HepG2 (cell line): ENCODE data around the gene IFT172. TPM values are rescaled to one million over a fixed set of nuclear protein-coding genes. Genes with fewer than 3 reads are reported as not detected.

Source experiments
- ERF ChIP-seq: IDR thresholded peaks from 2 replicates; pipeline ENCODE4 v1.6.1; 2018; ENCODE audit warnings: missing biosample characterization, missing genetic modification reagents
- HMG20A ChIP-seq: IDR thresholded peaks from 2 replicates; pipeline ENCODE4 v1.6.1; 2016; ENCODE audit warnings: borderline replicate concordance
- KLF11 ChIP-seq: IDR thresholded peaks from 2 replicates; pipeline ENCODE4 v1.6.1; 2016; ENCODE audit warnings: missing compliant biosample characterization
- PTBP1 ChIP-seq: fragments of 200-400 bp; formaldehyde crosslinking; IDR thresholded peaks from 2 replicates; pipeline ENCODE4 v1.6.1; 2018; ENCODE audit warnings: low read length, low read depth; ENCODE audit not compliant: poor library complexity, severe bottlenecking
- SMYD3 ChIP-seq: sonication (generic); formaldehyde crosslinking; IDR thresholded peaks from 2 replicates; pipeline ENCODE4 v1.8.1; 2023; ENCODE audit warnings: mild to moderate bottlenecking, missing genetic modification reagents
- TBX2 ChIP-seq: sonication (generic); formaldehyde crosslinking; IDR thresholded peaks from 2 replicates; pipeline ENCODE4 v1.5.0; 2020; ENCODE audit warnings: missing genetic modification reagents, mild to moderate bottlenecking, borderline replicate concordance
- ZFP41 ChIP-seq: sonication (generic); formaldehyde crosslinking; IDR thresholded peaks from 2 replicates; pipeline ENCODE4 v1.4.0; 2020; ENCODE audit warnings: mild to moderate bottlenecking, missing genetic modification reagents, borderline replicate concordance
- ZFP62 ChIP-seq: sonication (generic); formaldehyde crosslinking; IDR thresholded peaks from 2 replicates; pipeline ENCODE4 v1.4.0; 2020; ENCODE audit warnings: missing genetic modification reagents
- ZNF138 ChIP-seq: sonication (generic); formaldehyde crosslinking; IDR thresholded peaks from 2 replicates; pipeline ENCODE4 v1.5.0; 2020; ENCODE audit warnings: mild to moderate bottlenecking, low read depth, missing genetic modification reagents
- ZNF549 ChIP-seq: sonication (generic); formaldehyde crosslinking; IDR thresholded peaks from 2 replicates; pipeline ENCODE4 v1.5.0; 2020; ENCODE audit warnings: missing genetic modification reagents
- ZNF724P ChIP-seq: sonication (generic); formaldehyde crosslinking; IDR thresholded peaks from 2 replicates; pipeline ENCODE4 v1.8.0; 2022; ENCODE audit warnings: missing genetic modification reagents, borderline replicate concordance
- ZNF782 ChIP-seq: sonication (generic); formaldehyde crosslinking; IDR thresholded peaks from 2 replicates; pipeline ENCODE4 v1.4.0; 2020; ENCODE audit warnings: missing genetic modification reagents, mild to moderate bottlenecking, borderline replicate concordance
- polyA plus RNA-seq, 8 experiments: library from polyadenylated mRNA; depleted of rRNA in 3 of 8; stranded (reverse) in 7 of 8; unstranded in 1 of 8; fragments of >200 nt; fragmentation: Illumina TruSeq in 4 of 8; extraction: Trizol in 4 of 8; gene quantifications; 2 replicates each; pipeline versions ENCODE4 v1.2.1 to v1.2.3, GENCODE V29; 2011 to 2016; ENCODE audit warnings: low read depth in 4 of 8, missing spikeins in 1 of 8, mixed read lengths in 1 of 8; ENCODE audit not compliant: insufficient read depth in 1 of 8
- total RNA-seq, 5 experiments: library from RNA; depleted of rRNA; stranded (reverse); fragments of >200 nt; fragmentation: Illumina TruSeq; extraction: Trizol; gene quantifications; 2 replicates each; pipeline ENCODE4 v1.2.3, GENCODE V29; 2016; ENCODE audit warnings: low read depth in 1 of 5
- TF ChIP-seq, protein P1 (sequence below): IDR thresholded peaks from 2 replicates; pipeline ENCODE4 v1.6.1; 2016; ENCODE audit warnings: low read depth, missing genetic modification reagents, missing compliant biosample characterization
- TF ChIP-seq, protein P2 (sequence below): sonication (generic); formaldehyde crosslinking; IDR thresholded peaks from 2 replicates; pipeline ENCODE4 v1.4.0; 2020; ENCODE audit warnings: missing genetic modification reagents
- TF ChIP-seq, protein P3 (sequence below), 2 experiments: sonication (generic) in 1 of 2; formaldehyde crosslinking in 1 of 2; IDR thresholded peaks; 2 replicates each; pipeline versions ENCODE4 v1.4.0 to v1.6.1; 2016 to 2020; ENCODE audit warnings: borderline replicate concordance in 1 of 2, low read depth in 1 of 2, mild to moderate bottlenecking in 1 of 2, missing genetic modification reagents in 1 of 2
- TF ChIP-seq, protein P4 (sequence below): sonication (generic); formaldehyde crosslinking; IDR thresholded peaks from 2 replicates; pipeline ENCODE4 v1.4.0; 2020; ENCODE audit warnings: mild to moderate bottlenecking, low read depth, missing genetic modification reagents

IFT172 gene
- total and polyA plus RNA-seq, 2 of the 13 experiments (the other 11 are each of a cell fraction or from before 2014, with no cell fraction given): 21.6 to 35.7 TPM

DNA sequence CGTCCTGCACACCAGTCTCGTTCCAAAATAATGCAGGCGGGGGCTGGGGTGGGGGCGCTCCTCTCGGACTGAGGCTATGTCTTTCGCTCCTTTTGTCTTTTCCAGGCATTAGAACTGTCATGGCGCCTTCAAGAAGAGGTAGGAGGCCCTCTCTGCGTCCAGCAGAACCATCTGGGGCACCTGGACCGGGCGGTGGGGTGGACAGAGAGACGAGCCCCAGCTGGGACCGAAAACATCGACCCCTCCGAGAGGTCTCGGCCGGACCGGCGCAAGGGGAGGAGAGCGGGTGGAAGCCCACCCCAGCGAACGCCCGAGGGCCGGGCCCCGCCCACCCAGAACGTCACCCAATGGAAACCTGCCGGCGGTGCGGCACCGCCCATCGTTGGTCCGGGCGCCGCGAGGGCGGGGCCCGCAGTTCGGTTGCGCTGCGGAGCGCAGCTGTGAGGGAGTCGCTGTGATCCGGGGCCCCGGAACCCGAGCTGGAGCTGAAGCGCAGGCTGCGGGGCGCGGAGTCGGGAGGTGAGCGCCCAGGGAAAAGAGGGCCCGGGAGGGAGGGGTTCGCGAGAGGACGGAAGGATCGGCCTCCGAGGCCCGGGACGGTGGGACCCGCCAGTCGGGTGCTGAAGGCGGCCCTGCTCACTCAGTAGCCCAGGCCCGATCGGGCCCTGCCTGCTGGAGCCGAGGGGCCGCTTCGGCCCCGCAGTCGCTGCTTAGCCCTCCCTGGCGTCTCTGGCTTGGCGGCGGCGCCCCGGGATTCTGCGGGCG, 61.1 kb downstream of the IFT172 start, which contains the start of gene NRBP1 (continued):
- TF ChIP-seq, protein P1, sequence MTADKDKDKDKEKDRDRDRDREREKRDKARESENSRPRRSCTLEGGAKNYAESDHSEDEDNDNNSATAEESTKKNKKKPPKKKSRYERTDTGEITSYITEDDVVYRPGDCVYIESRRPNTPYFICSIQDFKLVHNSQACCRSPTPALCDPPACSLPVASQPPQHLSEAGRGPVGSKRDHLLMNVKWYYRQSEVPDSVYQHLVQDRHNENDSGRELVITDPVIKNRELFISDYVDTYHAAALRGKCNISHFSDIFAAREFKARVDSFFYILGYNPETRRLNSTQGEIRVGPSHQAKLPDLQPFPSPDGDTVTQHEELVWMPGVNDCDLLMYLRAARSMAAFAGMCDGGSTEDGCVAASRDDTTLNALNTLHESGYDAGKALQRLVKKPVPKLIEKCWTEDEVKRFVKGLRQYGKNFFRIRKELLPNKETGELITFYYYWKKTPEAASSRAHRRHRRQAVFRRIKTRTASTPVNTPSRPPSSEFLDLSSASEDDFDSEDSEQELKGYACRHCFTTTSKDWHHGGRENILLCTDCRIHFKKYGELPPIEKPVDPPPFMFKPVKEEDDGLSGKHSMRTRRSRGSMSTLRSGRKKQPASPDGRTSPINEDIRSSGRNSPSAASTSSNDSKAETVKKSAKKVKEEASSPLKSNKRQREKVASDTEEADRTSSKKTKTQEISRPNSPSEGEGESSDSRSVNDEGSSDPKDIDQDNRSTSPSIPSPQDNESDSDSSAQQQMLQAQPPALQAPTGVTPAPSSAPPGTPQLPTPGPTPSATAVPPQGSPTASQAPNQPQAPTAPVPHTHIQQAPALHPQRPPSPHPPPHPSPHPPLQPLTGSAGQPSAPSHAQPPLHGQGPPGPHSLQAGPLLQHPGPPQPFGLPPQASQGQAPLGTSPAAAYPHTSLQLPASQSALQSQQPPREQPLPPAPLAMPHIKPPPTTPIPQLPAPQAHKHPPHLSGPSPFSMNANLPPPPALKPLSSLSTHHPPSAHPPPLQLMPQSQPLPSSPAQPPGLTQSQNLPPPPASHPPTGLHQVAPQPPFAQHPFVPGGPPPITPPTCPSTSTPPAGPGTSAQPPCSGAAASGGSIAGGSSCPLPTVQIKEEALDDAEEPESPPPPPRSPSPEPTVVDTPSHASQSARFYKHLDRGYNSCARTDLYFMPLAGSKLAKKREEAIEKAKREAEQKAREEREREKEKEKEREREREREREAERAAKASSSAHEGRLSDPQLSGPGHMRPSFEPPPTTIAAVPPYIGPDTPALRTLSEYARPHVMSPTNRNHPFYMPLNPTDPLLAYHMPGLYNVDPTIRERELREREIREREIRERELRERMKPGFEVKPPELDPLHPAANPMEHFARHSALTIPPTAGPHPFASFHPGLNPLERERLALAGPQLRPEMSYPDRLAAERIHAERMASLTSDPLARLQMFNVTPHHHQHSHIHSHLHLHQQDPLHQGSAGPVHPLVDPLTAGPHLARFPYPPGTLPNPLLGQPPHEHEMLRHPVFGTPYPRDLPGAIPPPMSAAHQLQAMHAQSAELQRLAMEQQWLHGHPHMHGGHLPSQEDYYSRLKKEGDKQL: no peak; the same call in 1 of the 2 replicates
- 0 out of 2 replicates have a peak, but pooled peaks have one; percentile 23 for TF ChIP-seq HMG20A
- 0 out of 2 replicates have a peak, but pooled peaks have one; percentile 43 for TF ChIP-seq SMYD3 (CRISPR knock-in tag)
- peak; percentile 77 for TF ChIP-seq TBX2
- TF ChIP-seq ZFP62: no peak
- TF ChIP-seq KLF11 (CRISPR knock-in tag): peak; percentile 66; the same call in 1 of the 2 replicates
- TF ChIP-seq ZNF782 (CRISPR knock-in tag): peak; percentile 83; the same call in 1 of the 2 replicates
- peak; percentile 23 for TF ChIP-seq ZNF724P
- TF ChIP-seq, protein P2, sequence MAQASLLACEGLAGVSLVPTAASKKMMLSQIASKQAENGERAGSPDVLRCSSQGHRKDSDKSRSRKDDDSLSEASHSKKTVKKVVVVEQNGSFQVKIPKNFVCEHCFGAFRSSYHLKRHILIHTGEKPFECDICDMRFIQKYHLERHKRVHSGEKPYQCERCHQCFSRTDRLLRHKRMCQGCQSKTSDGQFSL: peak; percentile 39
- TF ChIP-seq, protein P3, sequence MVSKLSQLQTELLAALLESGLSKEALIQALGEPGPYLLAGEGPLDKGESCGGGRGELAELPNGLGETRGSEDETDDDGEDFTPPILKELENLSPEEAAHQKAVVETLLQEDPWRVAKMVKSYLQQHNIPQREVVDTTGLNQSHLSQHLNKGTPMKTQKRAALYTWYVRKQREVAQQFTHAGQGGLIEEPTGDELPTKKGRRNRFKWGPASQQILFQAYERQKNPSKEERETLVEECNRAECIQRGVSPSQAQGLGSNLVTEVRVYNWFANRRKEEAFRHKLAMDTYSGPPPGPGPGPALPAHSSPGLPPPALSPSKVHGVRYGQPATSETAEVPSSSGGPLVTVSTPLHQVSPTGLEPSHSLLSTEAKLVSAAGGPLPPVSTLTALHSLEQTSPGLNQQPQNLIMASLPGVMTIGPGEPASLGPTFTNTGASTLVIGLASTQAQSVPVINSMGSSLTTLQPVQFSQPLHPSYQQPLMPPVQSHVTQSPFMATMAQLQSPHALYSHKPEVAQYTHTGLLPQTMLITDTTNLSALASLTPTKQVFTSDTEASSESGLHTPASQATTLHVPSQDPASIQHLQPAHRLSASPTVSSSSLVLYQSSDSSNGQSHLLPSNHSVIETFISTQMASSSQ (IDR thresholded peaks at IDR 0.05; ENCODE audit: low read depth): no peak; the same call in 1 of the 2 replicates
- TF ChIP-seq, protein P3 (CRISPR knock-in tag; IDR thresholded peaks at IDR 0.05; ENCODE audit: borderline replicate concordance): no peak; the same call in none of the 2 replicates
- TF ChIP-seq, protein P4, sequence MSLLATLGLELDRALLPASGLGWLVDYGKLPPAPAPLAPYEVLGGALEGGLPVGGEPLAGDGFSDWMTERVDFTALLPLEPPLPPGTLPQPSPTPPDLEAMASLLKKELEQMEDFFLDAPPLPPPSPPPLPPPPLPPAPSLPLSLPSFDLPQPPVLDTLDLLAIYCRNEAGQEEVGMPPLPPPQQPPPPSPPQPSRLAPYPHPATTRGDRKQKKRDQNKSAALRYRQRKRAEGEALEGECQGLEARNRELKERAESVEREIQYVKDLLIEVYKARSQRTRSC: no peak
- TF ChIP-seq ZNF138 (CRISPR knock-in tag): no peak
- TF ChIP-seq PTBP1: peak; percentile 87
- peak; percentile 91 for TF ChIP-seq ERF (CRISPR knock-in tag)
- no peak; the same call in 1 of the 2 replicates for TF ChIP-seq ZFP41
- 0 out of 2 replicates have a peak, but pooled peaks have one; percentile 7 for TF ChIP-seq ZNF549 (CRISPR knock-in tag)
